ENCODE measurements around the gene ADGRF3. TPM values are rescaled to one million over a fixed set of nuclear protein-coding genes. Genes with fewer than 3 reads are reported as not detected.

ADGRF3 gene
- total RNA-seq, 4 donors from 2014 or later, result not detected

DNA sequence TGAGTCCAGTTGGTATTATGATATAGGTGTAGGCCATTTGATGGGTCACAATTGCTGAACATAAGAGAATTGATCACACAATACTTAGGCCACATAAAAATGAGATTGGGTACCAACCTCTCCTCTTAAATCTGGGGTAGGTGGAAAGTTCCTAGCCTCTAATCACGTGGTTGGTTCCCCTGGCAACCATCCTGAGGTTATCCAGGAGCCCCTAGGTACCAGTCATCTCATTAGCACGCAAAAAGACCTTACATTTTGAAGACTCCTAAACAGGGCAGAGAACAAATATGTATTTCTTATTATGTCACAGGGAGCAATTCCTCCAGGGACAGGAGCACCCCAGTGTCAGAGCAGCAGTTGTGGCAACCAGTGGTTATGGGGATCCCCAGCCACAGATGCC, 13.3 kb downstream of the ADGRF3 start:
- TF ChIP-seq, protein P1, sequence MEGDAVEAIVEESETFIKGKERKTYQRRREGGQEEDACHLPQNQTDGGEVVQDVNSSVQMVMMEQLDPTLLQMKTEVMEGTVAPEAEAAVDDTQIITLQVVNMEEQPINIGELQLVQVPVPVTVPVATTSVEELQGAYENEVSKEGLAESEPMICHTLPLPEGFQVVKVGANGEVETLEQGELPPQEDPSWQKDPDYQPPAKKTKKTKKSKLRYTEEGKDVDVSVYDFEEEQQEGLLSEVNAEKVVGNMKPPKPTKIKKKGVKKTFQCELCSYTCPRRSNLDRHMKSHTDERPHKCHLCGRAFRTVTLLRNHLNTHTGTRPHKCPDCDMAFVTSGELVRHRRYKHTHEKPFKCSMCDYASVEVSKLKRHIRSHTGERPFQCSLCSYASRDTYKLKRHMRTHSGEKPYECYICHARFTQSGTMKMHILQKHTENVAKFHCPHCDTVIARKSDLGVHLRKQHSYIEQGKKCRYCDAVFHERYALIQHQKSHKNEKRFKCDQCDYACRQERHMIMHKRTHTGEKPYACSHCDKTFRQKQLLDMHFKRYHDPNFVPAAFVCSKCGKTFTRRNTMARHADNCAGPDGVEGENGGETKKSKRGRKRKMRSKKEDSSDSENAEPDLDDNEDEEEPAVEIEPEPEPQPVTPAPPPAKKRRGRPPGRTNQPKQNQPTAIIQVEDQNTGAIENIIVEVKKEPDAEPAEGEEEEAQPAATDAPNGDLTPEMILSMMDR (IDR thresholded peaks at IDR 0.05; ENCODE audit: low read depth), result no peak

DNA sequence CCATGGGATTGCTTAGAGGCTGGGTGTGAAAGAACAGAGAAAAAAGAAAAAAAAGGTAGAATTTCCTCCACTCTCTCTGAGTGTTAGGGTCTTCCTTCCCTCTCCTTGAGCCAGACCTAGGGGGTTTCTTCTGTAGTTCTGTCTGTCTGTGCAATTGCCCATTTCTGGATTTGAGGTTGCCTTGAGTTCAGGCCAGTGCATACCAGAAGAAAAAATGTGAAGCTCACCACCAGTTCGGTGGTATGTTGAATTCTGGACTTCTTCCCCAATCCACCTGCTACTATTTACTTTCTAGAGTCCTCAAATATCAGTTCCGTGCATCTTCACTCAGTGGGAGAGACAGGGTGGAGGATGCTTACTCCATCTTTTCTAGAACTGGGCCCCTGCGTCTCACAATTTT, 16.0 kb downstream of the ADGRF3 start:
- TF ChIP-seq, protein P1 (IDR thresholded peaks at IDR 0.05; ENCODE audit: low read depth), result no peak

DNA sequence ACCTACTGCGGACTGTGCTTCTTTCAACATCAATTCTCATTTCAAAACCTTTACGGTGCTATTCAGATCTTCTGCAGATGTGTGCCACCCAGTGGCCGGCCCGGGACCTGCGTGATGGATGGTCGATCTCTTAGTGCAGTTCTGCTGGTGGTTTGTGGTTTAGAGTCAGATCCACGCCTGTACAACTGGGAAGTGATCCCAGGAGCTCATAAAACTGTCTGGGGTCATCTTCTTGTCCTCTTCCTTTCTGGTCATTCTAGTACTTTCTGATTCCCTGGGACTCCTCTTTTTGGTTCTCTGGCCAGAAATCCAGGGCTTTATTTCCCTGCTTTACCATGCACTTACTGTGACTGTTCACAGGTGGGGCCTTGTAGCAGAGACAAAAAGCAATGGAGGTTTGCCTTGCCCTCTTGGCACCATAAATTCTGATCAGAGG, 16.5 kb downstream of the ADGRF3 start:
- TF ChIP-seq, protein P1 (IDR thresholded peaks at IDR 0.05; ENCODE audit: low read depth), result no peak

DNA sequence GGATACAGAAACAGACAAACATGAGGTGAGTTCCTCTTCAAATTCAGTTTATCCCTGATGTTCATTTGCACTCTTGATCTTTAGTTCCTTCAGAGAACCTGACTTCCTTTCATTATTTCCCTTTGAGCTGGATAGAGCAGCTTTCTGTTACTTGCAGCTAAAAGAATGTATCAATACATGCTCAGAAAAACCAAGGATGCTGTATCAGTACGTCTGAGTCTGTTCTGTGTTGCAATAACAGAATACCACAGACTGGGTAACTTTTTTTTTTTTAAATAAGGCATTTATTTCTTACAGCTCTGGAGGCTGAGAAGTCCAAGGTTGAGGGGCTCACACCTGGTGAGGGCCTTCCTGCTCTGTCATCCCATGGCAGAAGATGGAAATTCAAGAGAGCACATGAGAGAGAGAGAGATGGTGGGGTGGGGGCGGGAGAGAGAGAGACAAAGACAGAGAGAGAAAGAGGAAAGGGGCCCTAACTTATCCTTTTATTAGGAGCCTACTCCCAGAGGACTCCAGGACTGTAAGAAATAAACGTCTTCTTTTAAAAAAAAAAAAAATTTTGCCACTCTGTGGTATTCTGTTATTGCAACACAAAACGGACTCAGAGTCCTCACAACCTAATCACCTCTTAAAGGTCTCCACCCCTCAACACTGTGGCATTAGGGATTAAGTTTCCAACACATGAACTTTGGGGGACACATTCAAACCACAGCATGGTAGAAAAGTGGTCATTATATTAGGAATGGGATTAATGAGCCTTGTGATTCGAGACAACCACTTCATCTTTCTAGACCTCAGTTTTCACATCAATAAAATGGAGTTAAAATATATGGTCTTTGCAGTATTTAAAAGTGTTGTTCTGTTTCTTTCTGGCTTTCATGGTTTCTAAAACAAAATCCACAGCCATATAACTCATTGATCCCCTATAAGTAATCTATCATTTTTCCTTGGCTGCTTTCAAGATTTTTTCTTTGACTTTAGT, 19.0 kb downstream of the ADGRF3 start:
- TF ChIP-seq, protein P1 (IDR thresholded peaks at IDR 0.05; ENCODE audit: low read depth), result no peak

DNA sequence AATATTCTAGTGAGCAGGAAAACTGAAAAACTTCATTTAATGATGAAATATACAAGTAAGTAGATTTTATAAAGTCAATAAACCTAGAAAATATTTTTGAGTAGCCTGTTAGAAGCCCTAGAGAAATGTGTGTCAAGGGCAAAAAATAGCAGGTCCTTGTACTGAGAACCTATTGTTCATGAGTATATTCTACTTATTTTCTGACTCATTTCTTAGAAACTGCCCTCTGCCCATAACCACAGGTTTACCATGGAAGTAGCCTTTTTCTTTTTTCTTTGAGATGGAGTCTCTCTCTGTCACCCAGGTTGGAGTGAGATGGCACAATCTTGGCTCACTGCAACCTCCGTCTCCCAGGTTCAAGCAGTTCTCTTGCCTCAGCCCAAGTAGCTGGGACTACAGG, 20.1 kb downstream of the ADGRF3 start:
- TF ChIP-seq, protein P1 (IDR thresholded peaks at IDR 0.05; ENCODE audit: low read depth), result no peak

DNA sequence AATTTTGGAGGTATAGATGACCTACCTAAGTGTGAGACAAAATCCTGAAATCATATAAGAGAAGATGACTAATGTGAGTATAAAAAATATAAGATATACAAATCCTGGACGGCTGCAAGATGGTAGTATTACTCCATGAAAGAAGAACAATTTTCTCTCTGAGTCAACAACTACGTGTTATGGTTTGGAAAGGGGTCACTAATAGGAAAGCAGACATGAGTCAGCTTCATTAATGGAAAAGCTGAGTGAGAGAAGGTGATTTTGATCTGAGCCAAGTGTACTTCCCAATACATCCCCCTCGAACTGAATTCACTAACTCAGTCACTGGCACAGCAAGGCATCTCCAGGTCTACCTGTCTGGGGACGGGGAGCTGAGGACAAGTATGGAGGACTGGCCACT, 20.7 kb downstream of the ADGRF3 start:
- TF ChIP-seq, protein P1 (IDR thresholded peaks at IDR 0.05; ENCODE audit: low read depth), result no peak

DNA sequence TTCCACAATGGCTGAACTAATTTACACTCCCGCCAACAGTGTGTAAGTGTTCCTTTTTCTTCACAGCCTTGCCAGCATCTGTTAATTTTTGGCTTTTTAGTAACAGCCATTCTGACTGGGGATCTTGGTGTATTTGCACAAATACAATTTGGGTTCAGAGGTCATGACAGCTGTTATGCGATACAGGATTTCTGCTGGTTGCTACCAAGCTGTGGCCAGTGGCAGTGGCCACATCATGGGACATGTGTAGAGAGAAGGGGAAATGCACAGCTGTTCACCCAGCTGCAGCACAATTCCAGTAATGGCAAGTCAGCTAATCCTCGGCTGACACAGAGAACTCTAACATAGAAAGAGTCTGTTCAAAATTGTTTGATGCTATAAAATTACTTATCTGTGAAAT, 21.7 kb downstream of the ADGRF3 start:
- TF ChIP-seq, protein P1 (IDR thresholded peaks at IDR 0.05; ENCODE audit: low read depth), result no peak

All from subcutaneous adipose tissue (tissue), 4 donors.